NB4 (cell line): ENCODE results near the gene TMEM145.

ENCODE experiments used
- CTCF ChIP-seq: IDR thresholded peaks from one replicate; pipeline ENCODE4 v1.5.1; 2012; ENCODE audit warnings: low read depth, low read length
- MAX ChIP-seq: IDR thresholded peaks from 2 replicates; pipeline ENCODE4 v1.6.1; 2011; ENCODE audit warnings: low read depth, low read length
- MYC ChIP-seq: IDR thresholded peaks from 2 replicates; pipeline ENCODE4 v1.6.1; 2011; ENCODE audit warnings: low read depth, low read length
- POLR2A ChIP-seq: IDR thresholded peaks from 2 replicates; pipeline ENCODE4 v1.6.1; 2011; ENCODE audit warnings: mild to moderate bottlenecking; ENCODE audit not compliant: insufficient read length; ENCODE audit errors: extremely low read depth

- no peak for TF ChIP-seq CTCF
- no peak for TF ChIP-seq MAX
- TF ChIP-seq POLR2A, result no peak
- no peak for TF ChIP-seq MYC
Measured at GRCh38 chr19:42332059-42332458, 18.9 kb downstream of the TMEM145 start.
